Measurements from ENCODE around the gene RIPPLY3. TPM values are rescaled to one million over a fixed set of nuclear protein-coding genes. Genes with fewer than 3 reads are reported as not detected.

The RIPPLY3 gene
- total and polyA plus RNA-seq, 2 donors (not counting 1 experiment from before 2014, with no cell fraction given) = not detected

- Histone ChIP-seq H3K4me2 (replicated peaks; ENCODE audit: low read depth, low read length, poor library complexity, severe bottlenecking) (peak within 1 kb of the TSS; percentile 96), H3K9me3 (ENCODE audit: control extremely low read depth in 1 of 3, control insufficient read depth in 2 of 3, insufficient read depth in 1 of 3, low read length in 2 of 3) (no peaks in the 10 kb centered on the region), H4K20me1 (ENCODE audit: control insufficient read depth, insufficient read depth, low read length, poor library complexity, severe bottlenecking) (no peaks in the 10 kb centered on the region), H3K36me3 (replicated peaks in 1 of 2; ENCODE audit: control extremely low read depth in 1 of 2, control insufficient read depth in 1 of 2, extremely low read depth in 1 of 2, insufficient read depth in 2 of 2, low read length in 1 of 2) (no peaks in the 10 kb centered on the region), H3K9ac (ENCODE audit: low read length) (peak within 1 kb of the TSS; percentile 79), H3K27me3 (replicated peaks in 1 of 4; ENCODE audit: control extremely low read depth in 1 of 4, control insufficient read depth in 3 of 4, insufficient read depth in 4 of 4, low read length in 3 of 4) (no peaks in the 10 kb centered on the region), H3K79me2 (ENCODE audit: control insufficient read depth, insufficient read depth, low read length) (no peaks in the 10 kb centered on the region), H3K27ac (ENCODE audit: low read length in 2 of 2) (peak within 1 kb of the TSS; percentile 39 to 81), H2AFZ (ENCODE audit: insufficient read depth, low read depth, low read length, poor library complexity, severe bottlenecking) (peak within 1 kb of the TSS; percentile 82), H3K4me3 (ENCODE audit: control extremely low read depth in 1 of 5, extremely low read depth in 1 of 5, insufficient read depth in 1 of 5, low read depth in 2 of 5, low read length in 4 of 5) (peak within 1 kb of the TSS in 4 of 5 experiments; percentile 43 to 73 (median 69)), H3K4me1 (ENCODE audit: control insufficient read depth in 2 of 2, insufficient read depth in 2 of 2, low read length in 2 of 2) (peaks cover 13 to 16% of the 10 kb centered on the region in 2 donors)
- Mint-ChIP-seq H3K27ac (peak within 1 kb of the TSS; percentile 89), H3K9me3 (ENCODE audit: insufficient read depth) (no peaks in the 10 kb centered on the region), H3K4me1 (peaks cover 15% of the 10 kb centered on the region), H3K27me3 (no peaks in the 10 kb centered on the region), H3K4me3 (peak within 1 kb of the TSS; percentile 92)
- intact Hi-C loops (cut with micrococcal nuclease) = loop anchor here (1.0 to 5.0 kb wide), 5 partner anchors 11 to 596 kb away; partner anchors contain the start of genes PIGP, TTC3 and VPS26C
- CTCF ChIA-PET = interaction anchor here (0.9 to 3.8 kb wide), 6 partner anchors 10 to 44 kb away, joined by 3 to 23 read pairs (median 8); no protein-coding TSS in a partner anchor
- WGBS (ENCODE audit: insufficient coverage) = 1% methylated on average over 84 of the region's 101 CpGs
- ATAC-seq (ENCODE audit: low read depth) = peak; percentile 90
- POLR2A ChIA-PET = interaction anchor here (1.3 to 2.1 kb wide), 3 partner anchors 23 to 597 kb away, joined by 5 to 14 read pairs (median 6); partner anchors contain the start of gene DYRK1A
- peak; percentile 87 for DNase-seq
- TF ChIP-seq CTCF (IDR thresholded peaks at IDR 0.05) (peak; percentile 22), EZH2 (IDR thresholded peaks at IDR 0.05; ENCODE audit: borderline replicate concordance, insufficient read depth, low read depth, low read length, poor library complexity, severe bottlenecking) (no peak)
These were observed 40.3 kb upstream of the RIPPLY3 start, which contains the start of gene HLCS for GRCh38 chr21:36966066-36966820. HLCS (minus strand) TSS chr21:36966669; CDS start chr21:36966638, 31 bp downstream.
